ENCODE data around the gene ARHGAP24. TPM values are rescaled to one million over a fixed set of nuclear protein-coding genes. Genes with fewer than 3 reads are reported as not detected.

Gene ARHGAP24
- polyA plus RNA-seq, 1 of the 3 experiments (the other 2 are of a cell fraction), result 1.4 TPM

DNA sequence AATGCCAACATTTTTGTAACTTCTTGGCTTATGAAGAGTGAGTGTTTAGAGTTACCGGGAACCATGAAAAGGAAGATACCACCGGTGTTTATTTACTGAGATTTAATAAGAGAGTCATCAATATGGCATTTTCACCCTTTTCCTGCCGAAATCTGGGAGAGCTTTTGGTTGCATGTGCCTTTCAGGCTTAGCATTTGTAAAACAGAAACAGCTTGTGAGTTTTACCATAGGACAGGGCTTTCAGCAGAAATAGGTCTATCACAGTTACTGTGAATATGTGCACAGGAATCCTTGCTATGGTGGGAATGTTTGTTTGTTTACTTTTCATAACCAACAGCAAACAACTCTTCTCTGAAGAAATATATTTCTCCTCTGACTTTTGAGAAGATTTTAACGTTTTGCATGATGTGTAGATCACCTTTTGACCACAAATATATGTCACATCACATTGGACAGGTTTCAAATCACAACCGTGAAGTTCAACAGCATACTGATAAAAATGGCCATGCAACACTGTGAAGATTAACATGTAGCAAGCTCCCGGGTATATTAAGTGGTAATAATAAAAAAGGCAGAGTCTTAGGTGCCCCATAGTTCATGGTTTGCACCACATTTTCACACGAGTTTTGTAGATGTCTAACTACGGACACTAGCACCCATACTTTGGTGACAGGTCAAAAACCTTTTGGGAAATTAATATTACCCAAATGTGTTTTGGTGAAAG is 21.3 kb downstream of the ARHGAP24 start:
- peak overlapping the region in 1 of 2 experiments; percentile 58; a peak in 3 of 4 replicates for H3K27ac ChIP-seq (ENCODE audit: low read depth in 2 of 2, low read length in 1 of 2)
- H3F3A ChIP-seq (replicated peaks; ENCODE audit: insufficient read depth), result peaks cover 19% of the 10 kb centered on the region
- H3K9me3 ChIP-seq, result no peaks in the 10 kb centered on the region
- no peak overlapping the region for H3K9ac ChIP-seq
- CTCF ChIA-PET, result interaction anchor here (0.9 to 1.5 kb wide), 3 partner anchors 8 to 26 kb away, joined by 3 to 4 read pairs (median 3); no protein-coding TSS in a partner anchor
- DNase-seq, result no peak
- H3K9me2 ChIP-seq, result no peaks in the 10 kb centered on the region
- H3K36me3 ChIP-seq (replicated peaks in 1 of 2; ENCODE audit: control insufficient read depth in 1 of 2, insufficient read depth in 2 of 2, low read length in 1 of 2), result no peaks in the 10 kb centered on the region
- H3K4me2 ChIP-seq, result peak overlapping the region; percentile 32; the same call in 1 of the 2 replicates
- H4K20me1 ChIP-seq (ENCODE audit: insufficient read depth), result no peaks in the 10 kb centered on the region
- POLR2A ChIA-PET, result no interaction called here
- no peak overlapping the region for H2AFZ ChIP-seq (ENCODE audit: low read depth)
- no peaks in the 10 kb centered on the region for H3K27me3 ChIP-seq (ENCODE audit: insufficient read depth)
- WGBS (ENCODE audit: low lambda C conversion rate), result 70% methylated on average over 8 of the region's 8 CpGs
- H3K4me1 ChIP-seq (ENCODE audit: control insufficient read depth in 1 of 2, insufficient read depth in 2 of 2, low read depth in 1 of 2, low read length in 1 of 2), result peaks cover 6 to 18% of the 10 kb centered on the region in 2 experiments; a peak in 2 of 4 replicates
- no peak overlapping the region for H3K4me3 ChIP-seq (ENCODE audit: low read depth in 2 of 2, low read length in 1 of 2)
- TF ChIP-seq, protein P1, sequence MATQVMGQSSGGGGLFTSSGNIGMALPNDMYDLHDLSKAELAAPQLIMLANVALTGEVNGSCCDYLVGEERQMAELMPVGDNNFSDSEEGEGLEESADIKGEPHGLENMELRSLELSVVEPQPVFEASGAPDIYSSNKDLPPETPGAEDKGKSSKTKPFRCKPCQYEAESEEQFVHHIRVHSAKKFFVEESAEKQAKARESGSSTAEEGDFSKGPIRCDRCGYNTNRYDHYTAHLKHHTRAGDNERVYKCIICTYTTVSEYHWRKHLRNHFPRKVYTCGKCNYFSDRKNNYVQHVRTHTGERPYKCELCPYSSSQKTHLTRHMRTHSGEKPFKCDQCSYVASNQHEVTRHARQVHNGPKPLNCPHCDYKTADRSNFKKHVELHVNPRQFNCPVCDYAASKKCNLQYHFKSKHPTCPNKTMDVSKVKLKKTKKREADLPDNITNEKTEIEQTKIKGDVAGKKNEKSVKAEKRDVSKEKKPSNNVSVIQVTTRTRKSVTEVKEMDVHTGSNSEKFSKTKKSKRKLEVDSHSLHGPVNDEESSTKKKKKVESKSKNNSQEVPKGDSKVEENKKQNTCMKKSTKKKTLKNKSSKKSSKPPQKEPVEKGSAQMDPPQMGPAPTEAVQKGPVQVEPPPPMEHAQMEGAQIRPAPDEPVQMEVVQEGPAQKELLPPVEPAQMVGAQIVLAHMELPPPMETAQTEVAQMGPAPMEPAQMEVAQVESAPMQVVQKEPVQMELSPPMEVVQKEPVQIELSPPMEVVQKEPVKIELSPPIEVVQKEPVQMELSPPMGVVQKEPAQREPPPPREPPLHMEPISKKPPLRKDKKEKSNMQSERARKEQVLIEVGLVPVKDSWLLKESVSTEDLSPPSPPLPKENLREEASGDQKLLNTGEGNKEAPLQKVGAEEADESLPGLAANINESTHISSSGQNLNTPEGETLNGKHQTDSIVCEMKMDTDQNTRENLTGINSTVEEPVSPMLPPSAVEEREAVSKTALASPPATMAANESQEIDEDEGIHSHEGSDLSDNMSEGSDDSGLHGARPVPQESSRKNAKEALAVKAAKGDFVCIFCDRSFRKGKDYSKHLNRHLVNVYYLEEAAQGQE (IDR thresholded peaks at IDR 0.05; ENCODE audit: low read depth, low read length), result no peak
- TF ChIP-seq, protein P2, sequence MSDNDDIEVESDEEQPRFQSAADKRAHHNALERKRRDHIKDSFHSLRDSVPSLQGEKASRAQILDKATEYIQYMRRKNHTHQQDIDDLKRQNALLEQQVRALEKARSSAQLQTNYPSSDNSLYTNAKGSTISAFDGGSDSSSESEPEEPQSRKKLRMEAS (IDR thresholded peaks at IDR 0.05; ENCODE audit: low read depth), result no peak
- TF ChIP-seq RXRA (IDR thresholded peaks at IDR 0.05; ENCODE audit: borderline replicate concordance, low read depth) (no peak), GATA2 (CRISPR knock-in tag; IDR thresholded peaks at IDR 0.05) (no peak), EZH2phosphoT487 (IDR thresholded peaks at IDR 0.05; ENCODE audit: borderline replicate concordance, low read depth) (no peak), MXI1 (IDR thresholded peaks at IDR 0.05; ENCODE audit: low read depth, low read length) (no peak)
- TF ChIP-seq, protein P3, sequence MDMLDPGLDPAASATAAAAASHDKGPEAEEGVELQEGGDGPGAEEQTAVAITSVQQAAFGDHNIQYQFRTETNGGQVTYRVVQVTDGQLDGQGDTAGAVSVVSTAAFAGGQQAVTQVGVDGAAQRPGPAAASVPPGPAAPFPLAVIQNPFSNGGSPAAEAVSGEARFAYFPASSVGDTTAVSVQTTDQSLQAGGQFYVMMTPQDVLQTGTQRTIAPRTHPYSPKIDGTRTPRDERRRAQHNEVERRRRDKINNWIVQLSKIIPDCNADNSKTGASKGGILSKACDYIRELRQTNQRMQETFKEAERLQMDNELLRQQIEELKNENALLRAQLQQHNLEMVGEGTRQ (IDR thresholded peaks at IDR 0.05; ENCODE audit: borderline replicate concordance, low read depth, low read length), result no peak
- TF ChIP-seq, protein P4, sequence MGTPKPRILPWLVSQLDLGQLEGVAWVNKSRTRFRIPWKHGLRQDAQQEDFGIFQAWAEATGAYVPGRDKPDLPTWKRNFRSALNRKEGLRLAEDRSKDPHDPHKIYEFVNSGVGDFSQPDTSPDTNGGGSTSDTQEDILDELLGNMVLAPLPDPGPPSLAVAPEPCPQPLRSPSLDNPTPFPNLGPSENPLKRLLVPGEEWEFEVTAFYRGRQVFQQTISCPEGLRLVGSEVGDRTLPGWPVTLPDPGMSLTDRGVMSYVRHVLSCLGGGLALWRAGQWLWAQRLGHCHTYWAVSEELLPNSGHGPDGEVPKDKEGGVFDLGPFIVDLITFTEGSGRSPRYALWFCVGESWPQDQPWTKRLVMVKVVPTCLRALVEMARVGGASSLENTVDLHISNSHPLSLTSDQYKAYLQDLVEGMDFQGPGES (IDR thresholded peaks at IDR 0.05; ENCODE audit: low read depth, low read length), result no peak
- no peaks in the 10 kb centered on the region for H3K79me2 ChIP-seq (ENCODE audit: insufficient read depth)

Measured in SK-N-SH (cell line).